NK-92 treated with Interleukin-12 subunit alpha and Interleukin-12 subunit beta, amount 100 ng/mL, for 24 hours (cell line): ENCODE results near the gene GJC2.

Experiments used
- DNase-seq: peaks from one replicate; lab custom pipeline; 2025; lab: John Stamatoyannopoulos, UW

GJC2 gene

GRCh38 chr1:228145463-228146416 is 4.0 kb upstream of the GJC2 start:
- no peak for DNase-seq

- DNase-seq, result no peak
These were observed 3.1 kb upstream of the GJC2 start for GRCh38 chr1:228146417-228147150.

GRCh38 chr1:228147151-228147693 is 2.5 kb upstream of the GJC2 start:
- DNase-seq, result no peak

- no peak for DNase-seq
These were observed 2.0 kb upstream of the GJC2 start for GRCh38 chr1:228147768-228148167.

- DNase-seq, result no peak
These were observed 1.4 kb upstream of the GJC2 start for GRCh38 chr1:228148196-228148861.

GRCh38 chr1:228148935-228149405 is 760 bp upstream of the GJC2 start:
- no peak for DNase-seq

GRCh38 chr1:228150120-228150460 is 360 bp downstream of the GJC2 start:
- DNase-seq, result no peak

GRCh38 chr1:228150461-228151179 is 890 bp downstream of the GJC2 start:
- no peak for DNase-seq

- no peak for DNase-seq
These were observed 1.6 kb downstream of the GJC2 start for GRCh38 chr1:228151180-228151925.

- DNase-seq, result no peak
These were observed 2.6 kb downstream of the GJC2 start for GRCh38 chr1:228152097-228152917.

- no peak for DNase-seq
These were observed 3.2 kb downstream of the GJC2 start for GRCh38 chr1:228152918-228153258.

GRCh38 chr1:228154021-228154669 is 4.4 kb downstream of the GJC2 start:
- DNase-seq, result no peak

GRCh38 chr1:228154670-228155571 is 5.2 kb downstream of the GJC2 start:
- DNase-seq, result no peak

GRCh38 chr1:228155596-228156514 is 6.1 kb downstream of the GJC2 start:
- DNase-seq, result no peak

- DNase-seq, result no peak
These were observed 6.8 kb downstream of the GJC2 start for GRCh38 chr1:228156515-228156881.

GRCh38 chr1:228156941-228157728 is 7.4 kb downstream of the GJC2 start:
- no peak for DNase-seq

- DNase-seq, result no peak
These were observed 8.0 kb downstream of the GJC2 start for GRCh38 chr1:228157729-228158126.
